HG02571 (cell line): ENCODE results near the gene TXNRD1.
A peak's percentile ranks its signal among the peaks of the same experiment; 100 is the strongest.
"Not testable (repeated sequence)": the region's sequence is repeated elsewhere in the genome, so short reads cannot be mapped to it uniquely, and the experiment has no call there.

Source experiments
- ATAC-seq: cut with Tn5 transposase; IDR thresholded peaks from one replicate; pipeline ENCODE4 v1.9.1; 2021; ENCODE audit warnings: mild to moderate bottlenecking, moderate library complexity; ENCODE audit not compliant: unreplicated experiment

Gene TXNRD1

DNA sequence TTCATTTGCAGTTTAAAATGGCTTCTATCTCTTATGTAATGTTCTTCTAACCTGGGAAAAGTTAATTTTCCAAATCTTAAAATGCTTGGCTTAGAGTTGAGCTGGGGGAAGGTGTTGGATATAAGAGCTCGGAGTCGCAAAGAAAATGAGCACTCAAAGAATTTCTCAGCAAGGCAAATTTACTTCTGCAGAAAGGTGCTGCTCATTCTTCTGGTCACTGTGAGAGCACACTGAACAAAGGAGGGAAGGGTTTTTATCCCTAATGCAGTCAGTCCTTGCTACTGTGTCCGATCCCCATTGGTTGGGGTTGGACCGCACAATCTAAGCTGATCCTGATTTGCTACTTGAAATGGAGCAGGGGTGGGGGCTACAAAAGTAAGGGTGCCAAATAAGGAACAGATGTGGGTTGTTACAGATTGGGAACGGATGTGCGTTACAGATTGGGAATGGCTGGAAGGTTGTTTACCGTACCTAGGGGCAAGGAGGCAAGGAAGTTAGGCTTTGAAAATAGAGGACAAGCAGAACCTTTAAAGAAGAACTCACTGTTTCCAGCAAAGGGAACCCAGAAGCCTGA, 19.4 kb downstream of the TXNRD1 start:
- ATAC-seq: no peak

- ATAC-seq: no peak
Measured at GRCh38 chr12:104237930-104238329, 22.4 kb downstream of the TXNRD1 start.

DNA sequence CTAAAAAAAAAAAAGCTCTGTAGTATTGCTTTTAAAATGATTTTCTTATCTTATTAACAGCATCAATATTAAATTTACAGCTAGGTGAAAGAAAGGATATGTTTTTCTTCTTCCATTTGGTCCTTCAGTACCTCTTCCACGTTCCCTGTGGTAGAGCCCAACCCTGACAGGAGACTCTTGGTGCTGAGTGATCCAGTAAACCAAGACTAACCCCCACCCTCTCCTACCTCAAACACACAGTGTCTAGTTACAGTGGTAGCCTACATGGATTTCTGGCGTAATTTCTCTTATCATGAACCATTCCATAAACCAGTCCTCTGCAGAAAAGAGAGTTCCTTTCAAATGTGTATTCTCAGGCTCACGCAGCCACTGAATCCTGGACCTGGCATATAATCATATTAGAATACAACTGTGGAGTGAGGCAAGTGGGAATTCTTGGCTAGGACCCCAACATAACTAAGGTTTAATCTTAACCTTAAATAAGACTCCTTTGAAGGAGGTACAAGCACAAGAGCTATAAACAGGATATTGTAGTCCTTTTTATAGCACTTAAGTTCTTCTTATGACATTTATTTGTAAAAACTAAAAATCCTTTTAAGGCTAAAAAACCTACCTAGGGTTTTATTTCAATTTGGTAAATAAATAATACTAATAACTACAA, 27.1 kb downstream of the TXNRD1 start:
- ATAC-seq: no peak

- ATAC-seq: no peak
Measured at GRCh38 chr12:104243551-104243950, 28.0 kb downstream of the TXNRD1 start.

GRCh38 chr12:104243971-104244370, 28.4 kb downstream of the TXNRD1 start:
- ATAC-seq: no peak

- ATAC-seq: no peak
Measured at GRCh38 chr12:104247698-104248097, 32.1 kb downstream of the TXNRD1 start.

- ATAC-seq: no peak
Measured at GRCh38 chr12:104248444-104248843, 32.9 kb downstream of the TXNRD1 start.

GRCh38 chr12:104249017-104249416, 33.4 kb downstream of the TXNRD1 start:
- no peak for ATAC-seq

GRCh38 chr12:104249898-104250297, 34.3 kb downstream of the TXNRD1 start:
- ATAC-seq: no peak

GRCh38 chr12:104250366-104251125, 35.0 kb downstream of the TXNRD1 start:
- ATAC-seq: no peak

- ATAC-seq: no peak
Measured at GRCh38 chr12:104257913-104258472, 42.4 kb downstream of the TXNRD1 start.

GRCh38 chr12:104258476-104259067, 43.0 kb downstream of the TXNRD1 start:
- no peak for ATAC-seq

- ATAC-seq: no peak
Measured at GRCh38 chr12:104263026-104263425, 47.4 kb downstream of the TXNRD1 start.

DNA sequence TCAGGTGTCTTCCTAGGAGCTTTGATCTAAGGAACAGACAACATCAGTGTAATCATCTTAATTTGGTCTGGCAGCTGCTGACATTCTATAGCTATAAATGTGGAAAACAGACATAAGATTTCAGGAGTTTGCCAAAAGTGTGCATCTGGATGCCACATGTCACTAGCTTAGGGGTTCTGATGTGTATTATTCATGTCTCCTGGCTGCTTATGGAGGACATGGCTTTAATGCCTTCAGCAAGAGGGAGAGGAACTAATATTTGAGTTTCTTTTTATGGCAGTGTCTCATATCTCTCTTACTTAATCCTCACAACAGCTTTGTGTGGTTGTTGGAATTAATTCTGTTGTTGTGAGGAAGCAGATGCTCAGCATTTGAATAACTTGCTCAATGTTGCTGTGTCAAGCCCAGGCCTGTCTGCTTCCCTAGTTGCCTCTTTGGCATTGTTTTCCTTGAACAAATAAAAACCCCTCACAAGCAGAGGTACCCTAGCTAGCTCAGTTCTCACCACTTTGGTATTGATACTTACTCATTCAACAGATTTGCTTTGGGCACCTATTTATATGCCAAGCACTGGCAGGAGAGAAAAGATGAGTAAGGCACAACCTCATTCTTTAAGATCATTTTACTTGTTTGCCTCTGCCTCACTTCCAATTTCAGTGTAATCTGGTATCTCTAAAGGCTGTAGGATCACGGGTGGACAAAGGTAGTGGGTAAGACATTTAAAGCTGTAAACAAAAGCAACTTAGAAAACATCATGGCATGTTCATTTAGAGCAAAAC, 48.2 kb downstream of the TXNRD1 start:
- no peak for ATAC-seq

DNA sequence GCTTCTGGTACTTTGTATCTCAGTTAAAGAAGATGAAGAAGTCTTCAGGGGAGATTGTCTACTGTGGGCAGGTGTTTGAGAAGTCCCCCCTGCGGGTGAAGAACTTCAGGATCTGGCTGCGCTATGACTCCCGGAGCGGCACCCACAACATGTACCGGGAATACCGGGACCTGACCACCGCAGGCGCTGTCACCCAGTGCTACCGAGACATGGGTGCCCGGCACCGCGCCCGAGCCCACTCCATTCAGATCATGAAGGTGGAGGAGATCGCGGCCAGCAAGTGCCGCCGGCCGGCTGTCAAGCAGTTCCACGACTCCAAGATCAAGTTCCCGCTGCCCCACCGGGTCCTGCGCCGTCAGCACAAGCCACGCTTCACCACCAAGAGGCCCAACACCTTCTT, 49.9 kb downstream of the TXNRD1 start:
- not testable (repeated sequence) for ATAC-seq

- no peak for ATAC-seq
Measured at GRCh38 chr12:104272938-104273337, 57.4 kb downstream of the TXNRD1 start.

GRCh38 chr12:104273503-104273902, 57.9 kb downstream of the TXNRD1 start:
- ATAC-seq: no peak

GRCh38 chr12:104274811-104275210, 59.2 kb downstream of the TXNRD1 start:
- ATAC-seq: no peak

- no peak for ATAC-seq
Measured at GRCh38 chr12:104275689-104276088, 60.1 kb downstream of the TXNRD1 start.

- ATAC-seq: peak; percentile 72
Measured at GRCh38 chr12:104276273-104277131, 60.9 kb downstream of the TXNRD1 start.
